HG02973 (cell line): ENCODE results near the gene LINC01488.

ENCODE experiments used
- ATAC-seq: cut with Tn5 transposase; IDR thresholded peaks from one replicate; pipeline ENCODE4 v1.9.1; 2021; ENCODE audit warnings: moderate library complexity; ENCODE audit not compliant: unreplicated experiment

Gene LINC01488

GRCh38 chr11:69524991-69525411, 43.5 kb downstream of the LINC01488 start:
- no peak for ATAC-seq

- no peak for ATAC-seq
Observed at GRCh38 chr11:69525516-69526452, 44.3 kb downstream of the LINC01488 start.

- ATAC-seq = no peak
Observed at GRCh38 chr11:69526453-69526810, 45.0 kb downstream of the LINC01488 start.

DNA sequence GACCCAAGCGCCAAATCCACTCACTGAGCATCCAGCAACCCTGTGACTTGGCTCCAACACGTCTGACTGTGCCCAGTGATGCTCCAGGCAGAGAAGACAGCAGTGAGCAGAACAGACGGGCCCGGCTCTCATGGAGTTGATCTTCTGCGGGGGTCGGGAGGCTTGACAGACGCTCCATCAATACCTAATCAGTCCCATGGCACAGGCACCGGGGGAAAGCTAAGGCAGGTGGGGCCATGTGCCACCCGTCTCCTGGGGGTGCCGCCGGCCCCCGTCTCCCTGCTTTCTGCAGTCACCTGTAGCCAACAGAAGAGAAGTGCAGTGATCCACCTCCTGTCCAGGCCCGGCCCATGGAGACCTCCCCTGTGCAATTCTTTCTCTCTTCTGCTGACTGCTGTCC, 47.5 kb downstream of the LINC01488 start:
- no peak for ATAC-seq

DNA sequence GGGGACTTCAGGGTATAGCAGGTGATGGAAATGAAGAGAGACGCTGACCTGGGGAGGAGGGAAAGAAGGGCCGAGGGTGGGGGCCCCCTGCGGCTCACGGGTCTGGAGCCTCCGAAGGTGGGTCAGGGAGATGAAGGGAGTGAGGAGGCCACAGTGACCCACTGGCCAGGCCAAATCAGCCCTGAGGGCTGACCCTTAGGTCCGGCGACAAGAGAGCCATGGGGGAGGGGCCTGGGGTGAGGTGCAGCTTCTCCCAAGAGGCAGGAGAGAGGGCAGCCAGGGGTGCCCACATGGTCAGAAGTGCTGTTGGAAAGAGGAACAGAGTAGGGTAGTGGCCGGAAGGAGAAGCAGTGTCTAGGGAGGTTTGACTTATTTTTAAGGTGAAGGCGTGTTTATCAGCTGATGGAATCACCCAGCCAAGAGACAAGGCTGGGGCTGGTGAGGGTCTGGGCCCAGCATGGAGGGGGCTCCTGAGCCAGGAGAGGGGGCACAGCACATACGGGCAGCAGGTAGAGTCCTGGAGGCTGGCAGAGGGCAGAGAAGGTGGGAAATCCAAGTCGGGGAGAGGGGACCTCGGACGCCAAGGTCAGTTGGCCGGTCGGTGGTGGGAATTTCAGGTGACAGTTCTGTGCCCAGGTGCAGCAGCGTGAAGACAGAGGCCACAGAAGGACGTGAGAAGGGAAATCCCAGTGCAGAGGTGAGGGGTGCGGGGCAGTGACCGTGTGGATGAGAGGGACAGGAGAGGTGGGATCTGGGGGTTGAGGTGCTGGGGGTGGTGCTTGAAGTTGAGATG, 49.0 kb downstream of the LINC01488 start:
- no peak for ATAC-seq

DNA sequence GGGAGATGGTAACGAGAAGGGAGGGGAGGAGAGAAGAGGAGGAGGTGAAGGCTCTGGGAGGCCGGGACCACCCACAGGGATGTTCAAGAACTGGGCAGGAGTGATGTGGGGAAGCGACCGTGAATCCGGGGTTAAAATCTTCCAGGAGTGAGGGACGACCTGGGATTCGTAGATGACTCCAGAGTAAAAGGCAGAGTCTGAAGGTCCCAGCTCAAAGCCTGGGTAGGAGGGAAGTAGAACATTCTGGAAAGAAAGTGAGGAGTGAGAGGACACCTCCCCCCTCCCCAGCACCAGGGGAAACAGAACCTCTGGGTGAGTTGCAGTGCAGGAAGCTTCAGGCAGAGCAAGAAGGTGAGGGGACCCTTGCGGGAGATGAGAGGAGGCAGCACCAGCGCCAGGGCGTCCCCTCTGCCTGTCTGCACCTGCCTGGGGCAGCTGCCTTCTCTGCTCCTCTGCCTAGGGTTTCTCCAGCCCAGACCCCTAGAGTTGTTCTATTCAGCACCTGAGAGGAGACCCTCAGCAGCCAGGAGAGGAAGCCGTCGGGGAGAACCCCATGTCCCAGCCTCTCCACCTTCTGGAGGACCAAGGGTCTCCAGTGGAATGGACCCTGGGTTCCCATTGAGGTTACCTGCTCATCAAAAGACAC, 49.7 kb downstream of the LINC01488 start:
- no peak for ATAC-seq

DNA sequence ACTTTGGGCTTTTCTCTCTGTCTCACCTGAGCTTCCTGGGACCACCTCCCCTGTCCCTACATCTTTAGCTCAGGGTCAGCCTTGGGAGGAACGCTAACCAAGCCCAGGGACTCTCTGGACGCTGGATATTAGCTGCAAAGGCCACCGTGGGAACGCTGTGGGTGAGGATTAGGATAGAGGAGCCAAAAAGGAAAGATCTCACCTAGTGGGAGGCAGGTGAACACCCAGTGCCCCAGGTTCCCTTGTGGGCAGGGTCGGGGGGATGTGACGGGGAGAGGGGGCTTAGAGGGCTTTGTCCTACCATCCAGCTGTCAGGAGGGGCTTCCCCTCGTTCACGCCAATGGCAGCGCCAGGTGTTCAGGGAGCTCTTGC, 50.2 kb downstream of the LINC01488 start:
- ATAC-seq = no peak

- ATAC-seq = no peak
Observed at GRCh38 chr11:69533296-69534165, 52.1 kb downstream of the LINC01488 start.

- ATAC-seq = no peak
Observed at GRCh38 chr11:69534166-69534530, 52.7 kb downstream of the LINC01488 start.

DNA sequence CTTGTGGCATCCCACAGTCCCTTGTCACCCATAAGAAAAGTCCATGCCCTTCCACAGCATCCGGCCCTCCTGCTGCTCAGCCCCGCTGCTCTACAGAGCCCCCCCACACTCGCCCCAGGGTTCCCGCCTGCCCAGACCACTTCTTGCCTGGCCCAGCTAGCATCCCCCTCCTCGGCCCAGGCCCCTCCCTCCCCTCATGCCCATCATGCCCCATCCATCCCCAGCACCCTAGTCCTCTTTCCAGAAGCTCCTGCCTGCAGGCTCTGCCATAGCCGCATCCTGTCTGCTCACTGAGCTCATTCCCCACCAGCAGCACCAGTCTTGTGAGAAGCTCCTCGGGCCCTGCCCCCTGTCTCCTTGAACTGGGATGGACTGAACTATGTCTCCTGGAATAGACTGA, 54.4 kb downstream of the LINC01488 start:
- no peak for ATAC-seq

DNA sequence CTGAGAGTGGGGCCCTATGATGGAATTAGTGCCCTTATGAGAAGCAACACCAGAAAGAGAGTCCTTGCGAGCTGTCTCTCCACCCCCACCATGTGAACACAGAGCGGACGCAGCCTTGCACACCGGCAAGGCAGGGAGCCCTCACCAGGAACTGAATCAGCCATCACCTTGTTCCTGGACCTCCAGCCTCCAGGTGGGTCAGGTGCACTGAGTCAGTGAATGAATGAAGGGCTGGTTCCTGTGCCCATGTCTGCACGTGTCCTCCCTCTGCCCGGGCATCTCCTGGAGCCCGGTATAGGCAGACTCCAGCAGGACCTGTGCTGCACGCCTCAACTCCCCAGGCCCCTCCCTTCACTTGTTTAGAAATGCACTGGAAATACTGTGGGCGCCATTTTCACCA, 54.9 kb downstream of the LINC01488 start:
- no peak for ATAC-seq

DNA sequence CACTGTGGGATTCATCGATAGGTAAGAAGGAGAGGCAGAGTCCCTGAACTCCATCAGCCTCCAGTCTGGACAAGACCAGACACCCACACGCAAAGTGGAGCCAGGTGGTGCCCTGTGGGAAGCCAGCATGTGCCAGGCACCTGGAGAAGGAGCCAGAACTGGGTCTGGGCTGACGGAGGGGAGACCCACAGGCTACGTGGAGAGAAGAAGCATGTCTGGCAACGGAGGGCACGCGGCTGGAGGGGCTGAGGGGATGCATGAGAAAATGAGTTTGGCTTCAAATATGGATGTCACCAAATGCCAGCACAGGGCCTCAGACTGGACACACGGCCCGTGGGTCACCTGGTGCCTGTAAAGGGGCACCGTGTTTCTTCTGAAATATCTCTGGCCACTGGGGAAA, 55.7 kb downstream of the LINC01488 start:
- no peak for ATAC-seq

DNA sequence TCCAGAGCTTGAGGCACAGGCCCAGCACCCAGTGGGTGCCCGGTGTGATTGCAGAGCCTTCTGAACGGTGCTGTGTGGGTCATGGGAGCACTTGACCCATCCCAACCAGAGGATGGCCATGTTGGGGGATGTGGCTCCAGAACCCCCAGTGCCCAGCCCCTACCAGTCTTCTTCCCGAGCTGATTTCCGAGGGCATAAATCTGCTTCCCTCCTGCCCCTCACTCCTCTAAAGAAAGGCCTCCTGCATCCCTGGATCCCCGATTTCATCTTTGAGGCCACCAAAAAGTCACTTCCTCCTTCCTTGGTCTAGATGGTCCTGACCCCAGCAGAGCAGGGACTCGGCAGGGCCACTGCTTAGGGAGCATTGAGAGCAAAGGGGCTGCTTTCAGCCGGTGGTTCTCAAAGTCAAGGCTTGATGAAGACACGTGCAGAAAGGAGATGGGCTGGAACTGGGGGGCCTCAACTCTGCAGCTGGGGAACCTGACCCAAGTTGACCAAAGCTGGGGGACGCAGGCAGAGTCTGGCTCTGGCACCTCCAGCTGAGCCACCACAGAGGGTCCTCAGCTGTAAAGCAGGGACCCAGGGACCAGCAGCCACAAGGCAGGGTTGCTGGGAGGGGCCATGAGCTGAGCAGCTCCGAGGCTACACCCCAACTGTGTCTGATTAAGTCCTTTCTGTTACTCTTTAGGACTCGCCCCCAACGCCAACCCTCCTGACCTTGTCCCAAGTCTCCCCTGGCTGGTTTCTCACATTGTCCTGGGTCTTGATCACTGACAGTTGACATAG, 56.6 kb downstream of the LINC01488 start:
- no peak for ATAC-seq

DNA sequence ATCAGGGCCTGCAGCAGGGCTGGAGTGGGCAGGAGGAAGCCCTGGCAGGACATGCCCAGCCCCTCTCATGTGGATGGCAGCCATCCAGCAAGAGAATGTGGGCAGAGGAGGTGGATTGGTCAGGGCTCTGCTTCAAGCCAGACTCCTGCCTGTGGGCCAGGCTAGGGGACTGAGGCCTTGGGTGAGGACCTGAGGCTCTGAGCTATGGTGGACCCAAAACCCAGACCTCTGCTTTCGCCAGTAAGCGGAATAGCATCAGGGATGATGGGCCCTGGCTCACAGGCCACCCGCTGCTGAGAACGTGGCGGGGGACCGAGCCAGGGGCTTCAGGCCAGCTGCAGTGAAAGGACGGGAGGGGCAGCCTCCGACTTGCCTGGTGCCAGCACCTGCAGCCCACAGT, 57.4 kb downstream of the LINC01488 start:
- ATAC-seq = no peak

DNA sequence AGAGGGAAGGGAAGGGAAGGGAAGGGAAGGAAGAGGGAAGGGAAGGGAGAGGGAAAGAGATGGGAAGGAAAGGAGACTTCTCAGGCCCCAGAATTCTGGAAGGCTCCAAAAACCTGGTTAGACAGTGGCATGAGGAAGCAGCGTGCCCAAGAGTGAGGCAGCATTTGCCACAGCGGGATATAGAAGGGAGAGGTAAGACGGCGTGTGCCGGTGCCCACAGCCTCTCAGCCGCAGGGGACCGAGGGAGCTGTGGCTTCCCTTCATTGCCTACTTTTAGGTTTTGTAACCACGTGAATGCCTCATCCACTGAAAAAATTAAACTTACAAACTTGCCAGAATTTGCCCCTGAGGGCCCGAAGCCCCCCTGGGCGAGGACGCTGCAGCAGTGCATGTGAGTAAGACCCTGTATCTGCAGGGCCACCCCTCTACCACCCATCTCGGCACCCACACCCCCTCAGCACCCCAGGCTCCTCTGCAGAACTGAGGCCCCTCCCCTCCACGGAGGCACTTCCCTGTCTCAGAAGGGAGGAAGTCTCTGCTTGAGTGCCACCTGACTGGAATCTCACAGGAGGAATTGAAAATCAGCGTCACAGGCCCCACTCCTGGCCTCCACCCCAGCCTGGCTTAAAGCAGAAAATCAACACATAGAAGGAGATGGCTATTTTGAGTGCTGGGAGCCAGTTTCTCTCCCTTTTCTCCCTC, 58.1 kb downstream of the LINC01488 start:
- no peak for ATAC-seq

DNA sequence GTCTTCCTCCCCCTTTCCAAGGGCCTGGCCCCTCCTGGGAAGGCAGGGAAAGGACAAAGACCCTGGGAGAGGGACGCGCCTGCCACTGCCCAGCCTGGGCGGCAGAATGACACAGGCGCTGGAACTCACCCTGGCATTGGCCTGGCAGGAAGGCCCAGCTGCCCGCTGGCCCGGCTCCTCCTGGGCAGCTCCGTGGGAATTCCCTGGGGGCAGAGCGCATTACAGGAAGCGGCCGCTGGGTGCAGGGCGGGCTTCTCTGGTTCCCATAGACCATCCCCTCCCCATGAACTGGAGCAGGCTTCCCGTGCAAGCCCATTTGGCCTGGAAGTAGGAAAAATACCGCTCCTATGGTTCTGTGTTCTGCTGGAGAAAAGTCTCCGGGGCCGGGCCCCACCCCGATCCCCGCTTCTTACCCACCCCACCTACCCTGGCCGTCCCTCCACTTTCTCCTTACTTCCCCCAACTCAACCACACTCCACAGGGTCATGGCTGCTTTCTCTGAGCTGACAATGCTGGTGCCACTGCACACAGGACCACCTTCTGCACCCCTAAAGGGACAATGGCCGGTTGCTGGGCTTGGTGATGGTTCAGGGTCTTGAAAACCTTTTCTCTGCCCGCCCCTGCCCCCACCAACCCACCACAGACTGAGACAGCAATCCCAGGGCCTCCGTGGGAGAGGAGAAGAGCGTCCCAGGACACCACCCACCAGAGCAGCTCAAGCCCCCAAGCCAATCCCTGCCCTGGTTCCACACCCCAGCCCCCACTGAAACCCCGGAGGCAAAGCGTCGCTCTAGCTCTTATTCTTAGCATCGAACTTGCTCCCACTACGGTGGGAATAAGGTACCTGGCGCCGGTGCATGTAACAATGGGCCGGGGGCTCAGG, 58.9 kb downstream of the LINC01488 start:
- ATAC-seq = no peak

DNA sequence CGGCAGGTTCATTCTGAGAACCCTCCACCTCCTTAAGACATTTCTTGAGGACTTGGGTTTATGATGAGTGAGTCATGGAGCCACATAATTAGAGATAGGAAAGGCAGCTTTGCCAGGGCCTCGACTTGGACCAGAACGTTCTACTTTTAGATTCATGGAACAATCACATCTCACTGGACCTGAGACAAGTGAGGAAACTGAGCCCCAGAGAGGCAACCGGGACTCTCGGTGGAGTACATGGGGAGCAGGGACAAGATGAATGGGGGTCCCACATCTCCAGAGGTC, 59.5 kb downstream of the LINC01488 start:
- ATAC-seq = no peak

GRCh38 chr11:69541501-69542313, 60.2 kb downstream of the LINC01488 start:
- ATAC-seq = no peak
